ENCODE data around the gene SIVA1.
A peak's percentile ranks its signal among the peaks of the same experiment; 100 is the strongest.

The SIVA1 gene

DNA sequence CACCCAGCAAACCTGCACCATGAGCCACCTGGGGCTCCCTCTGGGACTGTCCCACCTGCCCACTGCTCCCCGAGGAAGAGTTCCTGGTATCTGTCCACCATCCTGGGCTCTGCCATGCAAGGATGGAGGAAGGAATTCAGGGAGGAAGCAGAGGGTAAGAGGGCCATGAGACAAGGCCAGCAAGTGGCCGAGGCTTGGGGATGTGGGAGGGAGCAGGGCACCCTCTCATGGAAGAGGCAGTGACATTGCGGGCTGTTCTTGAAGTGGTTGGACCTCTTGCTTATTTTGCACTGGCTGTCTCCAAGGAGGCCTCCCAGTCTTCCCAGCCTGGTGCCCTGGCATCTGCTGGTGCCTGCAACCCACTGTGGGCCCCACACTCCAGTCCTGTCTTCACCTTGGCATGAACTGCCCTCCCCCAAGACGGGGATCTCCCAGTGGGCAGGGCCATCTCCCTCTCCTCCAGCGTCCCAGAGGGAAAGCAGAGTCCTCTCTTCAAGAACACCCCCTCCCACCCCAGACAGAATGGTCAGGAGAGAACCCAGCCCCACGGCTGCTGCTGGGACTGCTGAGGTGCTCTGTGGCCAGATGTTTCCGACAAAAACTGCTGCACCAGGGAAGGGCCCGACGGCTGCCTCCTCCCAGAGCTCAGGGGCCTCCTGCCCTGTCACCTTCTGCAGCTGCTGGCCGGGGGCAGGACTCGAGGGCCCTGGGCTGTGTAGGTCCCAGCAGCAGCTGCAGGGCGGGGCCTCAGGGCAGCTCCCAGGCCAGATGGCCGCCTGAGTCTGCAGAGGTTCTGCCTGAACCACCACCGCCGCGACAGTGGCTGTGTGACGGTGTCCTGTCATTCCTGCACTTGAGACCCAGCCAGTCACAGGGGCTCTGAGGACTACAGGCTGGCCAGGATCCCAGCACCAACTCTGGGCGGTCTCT is 44.4 kb downstream of the SIVA1 start:
- H3K36me3 ChIP-seq (ENCODE audit: control insufficient read depth, insufficient read depth, low read length), result no peaks in the 10 kb centered on the region
- H2AFZ ChIP-seq, result peak overlapping the region; percentile 57
- no peak overlapping the region for H3K4me3 ChIP-seq (ENCODE audit: low read depth, low read length)
- TF ChIP-seq, protein P1, sequence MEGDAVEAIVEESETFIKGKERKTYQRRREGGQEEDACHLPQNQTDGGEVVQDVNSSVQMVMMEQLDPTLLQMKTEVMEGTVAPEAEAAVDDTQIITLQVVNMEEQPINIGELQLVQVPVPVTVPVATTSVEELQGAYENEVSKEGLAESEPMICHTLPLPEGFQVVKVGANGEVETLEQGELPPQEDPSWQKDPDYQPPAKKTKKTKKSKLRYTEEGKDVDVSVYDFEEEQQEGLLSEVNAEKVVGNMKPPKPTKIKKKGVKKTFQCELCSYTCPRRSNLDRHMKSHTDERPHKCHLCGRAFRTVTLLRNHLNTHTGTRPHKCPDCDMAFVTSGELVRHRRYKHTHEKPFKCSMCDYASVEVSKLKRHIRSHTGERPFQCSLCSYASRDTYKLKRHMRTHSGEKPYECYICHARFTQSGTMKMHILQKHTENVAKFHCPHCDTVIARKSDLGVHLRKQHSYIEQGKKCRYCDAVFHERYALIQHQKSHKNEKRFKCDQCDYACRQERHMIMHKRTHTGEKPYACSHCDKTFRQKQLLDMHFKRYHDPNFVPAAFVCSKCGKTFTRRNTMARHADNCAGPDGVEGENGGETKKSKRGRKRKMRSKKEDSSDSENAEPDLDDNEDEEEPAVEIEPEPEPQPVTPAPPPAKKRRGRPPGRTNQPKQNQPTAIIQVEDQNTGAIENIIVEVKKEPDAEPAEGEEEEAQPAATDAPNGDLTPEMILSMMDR (IDR thresholded peaks at IDR 0.05), result no peak
- peaks cover 24% of the 10 kb centered on the region for H3K79me2 ChIP-seq
- no peaks in the 10 kb centered on the region for H3K27me3 ChIP-seq (ENCODE audit: control insufficient read depth, insufficient read depth, low read length)
- H3K27ac ChIP-seq, result peak overlapping the region; percentile 21
- no peaks in the 10 kb centered on the region for H3K9me3 ChIP-seq (ENCODE audit: control insufficient read depth, low read length)
- peaks cover 24% of the 10 kb centered on the region for H3K4me1 ChIP-seq
- H3K9ac ChIP-seq, result no peak overlapping the region
- H3K4me2 ChIP-seq (ENCODE audit: low read length), result no peak overlapping the region

DNA sequence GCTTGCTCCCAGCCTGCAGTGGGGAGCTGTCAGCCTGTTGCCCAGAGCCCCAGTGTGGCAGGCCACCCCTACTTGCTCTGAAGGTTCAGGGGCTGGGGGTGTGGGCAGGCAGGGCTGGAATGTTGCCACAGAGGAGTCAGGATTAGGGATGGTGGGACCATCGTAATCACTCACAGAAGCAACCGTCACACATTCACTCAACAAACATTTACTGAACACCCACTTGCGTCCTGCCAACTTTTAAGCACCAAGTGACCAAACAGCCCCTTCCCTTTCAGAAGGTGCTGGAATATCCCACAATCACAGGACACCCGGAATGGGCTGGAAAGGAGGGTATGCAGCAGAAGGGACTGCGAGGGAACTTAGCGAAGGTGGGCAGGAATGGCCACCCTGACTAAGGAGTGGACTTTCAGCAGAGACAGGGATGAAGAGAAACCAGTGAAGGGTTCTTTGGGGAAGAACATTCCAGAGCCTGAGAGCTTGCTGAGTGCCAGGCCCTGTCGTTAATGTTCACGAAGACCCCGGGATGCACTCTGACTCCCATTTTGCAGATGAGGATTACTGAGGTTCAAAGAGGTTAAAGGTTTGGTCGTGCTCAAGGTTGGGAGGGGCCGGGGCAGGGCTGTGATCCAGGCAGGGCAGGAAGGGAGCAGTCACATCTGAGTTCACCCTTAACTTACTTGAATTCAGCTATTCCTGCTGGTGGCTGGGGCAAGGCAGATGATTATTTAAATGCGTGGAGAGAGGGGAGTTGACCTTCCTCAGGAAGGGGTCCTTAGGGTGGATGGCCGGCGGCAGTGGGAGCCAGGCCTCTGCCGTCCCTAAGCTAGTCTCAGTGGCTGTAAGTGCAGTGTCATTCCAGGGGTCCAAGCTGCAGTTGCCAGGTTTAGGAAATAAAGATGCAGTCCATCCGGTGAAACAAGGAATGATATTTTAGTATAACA is 45.6 kb downstream of the SIVA1 start:
- H3K4me1 ChIP-seq, result peaks cover 20% of the 10 kb centered on the region
- H3K4me2 ChIP-seq (ENCODE audit: low read length), result no peak overlapping the region
- H3K27me3 ChIP-seq (ENCODE audit: control insufficient read depth, insufficient read depth, low read length), result no peaks in the 10 kb centered on the region
- peak overlapping the region; percentile 38 for H2AFZ ChIP-seq
- TF ChIP-seq, protein P1 (IDR thresholded peaks at IDR 0.05), result no peak
- H3K36me3 ChIP-seq (ENCODE audit: control insufficient read depth, insufficient read depth, low read length), result no peaks in the 10 kb centered on the region
- no peaks in the 10 kb centered on the region for H3K9me3 ChIP-seq (ENCODE audit: control insufficient read depth, low read length)
- H3K79me2 ChIP-seq, result peaks cover 12% of the 10 kb centered on the region
- H3K27ac ChIP-seq, result peak overlapping the region; percentile 82
- H3K9ac ChIP-seq, result no peak overlapping the region
- H3K4me3 ChIP-seq (ENCODE audit: low read depth, low read length), result no peak overlapping the region

DNA sequence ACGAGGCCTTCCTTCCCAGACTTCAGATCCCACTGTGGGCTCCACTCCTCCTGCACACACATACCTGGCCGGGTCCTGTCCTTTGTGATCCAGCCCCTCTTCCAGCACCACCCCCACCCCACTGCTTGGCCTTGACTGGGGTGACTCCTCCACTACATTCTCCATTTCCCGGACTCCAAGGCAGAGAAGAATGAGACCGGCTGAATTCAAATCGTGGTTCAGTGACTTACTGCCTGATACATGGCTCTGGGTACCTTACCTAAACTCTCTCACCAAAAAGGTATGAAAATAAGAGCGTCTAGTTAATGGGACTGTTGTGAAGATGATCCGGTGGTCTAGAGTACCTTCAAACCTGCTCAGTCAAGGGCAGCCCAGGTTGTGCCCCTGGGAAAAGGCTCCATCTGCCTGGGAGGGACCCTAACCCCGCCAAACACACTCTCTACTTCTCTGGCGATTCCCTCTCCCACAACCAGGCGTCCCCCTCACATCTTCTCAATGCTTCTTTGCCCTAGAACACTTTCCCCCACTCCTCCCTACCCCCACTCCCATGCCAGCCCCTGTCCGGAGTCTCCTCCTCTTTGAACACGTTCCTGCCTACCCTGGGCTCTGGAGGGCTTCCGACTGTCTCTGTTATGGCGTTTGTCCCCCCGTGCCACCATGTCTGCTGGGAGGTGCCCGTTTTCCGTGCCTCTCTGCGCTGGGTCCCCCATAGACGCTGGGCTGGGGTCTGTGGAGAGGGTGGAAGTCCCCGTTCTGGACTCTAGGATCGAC is 46.5 kb downstream of the SIVA1 start:
- TF ChIP-seq, protein P1 (IDR thresholded peaks at IDR 0.05), result no peak
- peak overlapping the region; percentile 78 for H2AFZ ChIP-seq
- no peak overlapping the region for H3K9ac ChIP-seq
- H3K79me2 ChIP-seq, result peaks cover 3% of the 10 kb centered on the region
- H3K27ac ChIP-seq, result peak overlapping the region; percentile 82
- H3K4me2 ChIP-seq (ENCODE audit: low read length), result no peak overlapping the region
- H3K4me1 ChIP-seq, result peaks cover 12% of the 10 kb centered on the region
- no peaks in the 10 kb centered on the region for H3K36me3 ChIP-seq (ENCODE audit: control insufficient read depth, insufficient read depth, low read length)
- H3K4me3 ChIP-seq (ENCODE audit: low read depth, low read length), result no peak overlapping the region
- no peaks in the 10 kb centered on the region for H3K9me3 ChIP-seq (ENCODE audit: control insufficient read depth, low read length)
- no peaks in the 10 kb centered on the region for H3K27me3 ChIP-seq (ENCODE audit: control insufficient read depth, insufficient read depth, low read length)

DNA sequence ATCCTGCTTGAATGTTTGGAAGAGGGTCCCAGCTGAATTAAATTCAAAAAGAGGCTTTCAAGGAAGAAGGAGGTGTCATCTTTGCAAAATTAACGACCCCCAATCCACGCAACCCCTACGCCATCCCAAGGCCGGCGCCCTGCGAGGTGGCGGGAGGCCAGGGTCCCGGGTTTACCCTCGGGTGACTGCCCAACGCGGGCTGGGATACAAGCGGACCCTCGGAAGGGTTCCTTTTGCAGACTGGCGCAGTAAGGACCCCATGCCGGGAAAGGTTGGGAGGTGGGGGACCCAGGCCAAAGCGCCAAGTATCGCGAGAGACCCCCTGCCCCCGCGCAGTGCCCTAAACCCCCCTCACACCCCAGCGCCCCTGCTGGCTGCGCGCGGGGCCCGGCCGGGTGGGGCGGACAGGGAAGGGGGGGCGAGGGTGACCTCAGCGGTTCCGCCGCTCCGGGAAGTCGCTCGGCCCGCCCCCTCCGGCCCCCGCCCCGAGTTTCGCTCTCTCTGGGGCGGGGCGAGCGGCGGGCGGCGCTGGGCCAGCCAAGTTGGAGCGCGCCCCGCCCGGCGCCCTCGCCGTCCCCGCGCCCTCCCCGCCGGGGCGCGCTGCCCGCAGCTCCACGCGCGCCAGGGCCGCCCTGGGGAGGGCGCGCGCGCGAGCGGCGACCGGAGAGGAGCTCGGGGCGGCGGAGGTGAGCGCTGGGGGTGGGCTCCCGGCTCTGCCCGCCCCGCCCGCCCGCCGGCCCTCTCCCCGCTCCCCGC is 47.2 kb downstream of the SIVA1 start:
- H3K27ac ChIP-seq, result peak overlapping the region; percentile 82
- peaks cover 11% of the 10 kb centered on the region for H3K4me1 ChIP-seq
- TF ChIP-seq, protein P1 (IDR thresholded peaks at IDR 0.05), result peak; percentile 26

More for the DNA sequence above, 47.2 kb downstream of the SIVA1 start:
- H3K36me3 ChIP-seq (ENCODE audit: control insufficient read depth, insufficient read depth, low read length), result no peaks in the 10 kb centered on the region
- H2AFZ ChIP-seq, result peak overlapping the region; percentile 78
- peak overlapping the region; percentile 52 for H3K4me3 ChIP-seq (ENCODE audit: low read depth, low read length)
- H3K4me2 ChIP-seq (ENCODE audit: low read length), result peak overlapping the region; percentile 64
- H3K9ac ChIP-seq, result no peak overlapping the region
- H3K27me3 ChIP-seq (ENCODE audit: control insufficient read depth, insufficient read depth, low read length), result no peaks in the 10 kb centered on the region
- no peaks in the 10 kb centered on the region for H3K79me2 ChIP-seq
- H3K9me3 ChIP-seq (ENCODE audit: control insufficient read depth, low read length), result no peaks in the 10 kb centered on the region
